Right lobe of liver (tissue), 6 donors: ENCODE measurements around the gene CHD8. TPM values are rescaled to one million over a fixed set of nuclear protein-coding genes. Genes with fewer than 3 reads are reported as not detected.
A peak's percentile ranks its signal among the peaks of the same experiment; 100 is the strongest.

Experiments used
- ATAC-seq, 4 donors: fragments of 200-7000 bp; cut with Tn5 transposase; one replicate each; pipeline ENCODE4 v1.9.1; 2020; ENCODE audit warnings: mild to moderate bottlenecking in 4 of 4, moderate library complexity in 4 of 4
- DNase-seq, 3 donors: peaks; one replicate each; pipeline ENCODE4 v3.0.0-alpha.2; 2020
- H3K27ac ChIP-seq, 3 donors: fragments of 200-600 bp; one replicate each; pipeline ENCODE4 v1.8.0; 2022
- H3K27me3 ChIP-seq, 2 donors: fragments of 200-600 bp; one replicate each; pipeline ENCODE4 v1.8.0; 2022
- H3K36me3 ChIP-seq, 4 donors: fragments of 200-600 bp; sonication (generic) in 1 of 4; one replicate each; pipeline versions ENCODE4 v1.5.1 to v1.8.0; 2017 to 2022; ENCODE audit warnings: control low read depth in 1 of 4
- H3K4me1 ChIP-seq, 4 donors: fragments of 200-600 bp; sonication (generic) in 1 of 4; one replicate each; pipeline versions ENCODE4 v1.5.1 to v1.8.0; 2017 to 2022; ENCODE audit warnings: control low read depth in 1 of 4
- H3K4me3 ChIP-seq, 3 donors: fragments of 200-600 bp; one replicate each; pipeline ENCODE4 v1.8.0; 2022
- H3K9me3 ChIP-seq, 4 donors: fragments of 200-600 bp; sonication (generic) in 1 of 4; one replicate each; pipeline versions ENCODE4 v1.5.1 to v1.8.0; 2017 to 2022; ENCODE audit warnings: control low read depth in 1 of 4
- POLR2A ChIP-seq: fragments of 450-650 bp; IDR thresholded peaks from one replicate; pipeline ENCODE4 v1.6.1; 2017; ENCODE audit warnings: antibody characterized with exemption, mild to moderate bottlenecking
- WGBS: methylation state at CpG from one replicate; pipeline ENCODE4 v1.1.6; 2018; ENCODE audit warnings: low coverage, low lambda C conversion rate; ENCODE audit not compliant: insufficient coverage; ENCODE audit errors: missing lambda C conversion rate; 5-methylcytosine and 5-hydroxymethylcytosine counted together
- intact Hi-C, 2 donors: fragments of 100-400 bp; cut with DNase I; formaldehyde crosslinking; loops; one replicate each; pipeline versions ENCODE4 v1.11.2 to v1.14.1; 2022
- total RNA-seq, 6 experiments: library from RNA; depleted of rRNA in 2 of 6; stranded (reverse); fragments of >200 nt in 2 of 6; fragmentation: NEBNext Ultra II Directional in 3 of 6; extraction: Animal tissue kit (Norgen Biotek cat#: 25700) in 3 of 6; gene quantifications; one replicate each; pipeline versions ENCODE4 v1.1.0 to v1.2.4, GENCODE V29; 2016 to 2023
- TF ChIP-seq, protein P1 (sequence below), 4 donors: fragments of 200-600 bp in 3 of 4; fragments of 450-650 bp in 1 of 4; IDR thresholded peaks; one replicate each; pipeline versions ENCODE4 v1.5.1 to v1.8.0; 2016 to 2022; ENCODE audit warnings: antibody characterized with exemption in 4 of 4, mild to moderate bottlenecking in 2 of 4
- donor health status: DM: no; HTN: yes; CAD: no.
- donor health status: DM: no; HTN: no; CAD: no.
- donor health status: DM: no; HTN: no; CAD: no.
- donor health status: DM: no; HTN: yes; CAD: no.
- donor health status: DM: no; HTN: yes; CAD: no.

Gene CHD8
- total RNA-seq, 6 experiments from 2014 or later, result 20.5 to 28.3 (median 24.8) TPM

DNA sequence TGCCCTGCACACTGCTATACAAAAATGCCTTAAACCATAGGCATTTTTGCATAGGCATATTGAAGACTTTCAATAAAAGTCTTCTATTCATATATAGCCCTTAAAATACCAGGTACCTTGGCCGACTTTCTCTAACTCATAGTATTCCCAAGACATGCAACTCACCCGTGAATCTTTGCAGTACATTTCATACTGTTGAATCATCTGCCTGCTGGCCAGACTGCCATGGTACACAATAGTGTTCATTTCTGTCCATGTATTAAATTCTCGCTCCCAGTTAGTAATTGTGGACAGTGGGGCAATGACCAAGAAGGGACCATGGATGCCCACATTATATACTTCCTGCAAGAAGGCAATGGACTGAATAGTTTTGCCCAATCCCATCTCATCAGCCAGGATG is 47.8 kb downstream of the CHD8 start:
- ATAC-seq (no peak), DNase-seq (no peak)
- Histone ChIP-seq H3K9me3 (no peaks in the 10 kb centered on the region), H3K27me3 (no peaks in the 10 kb centered on the region), H3K36me3 (peaks cover 5 to 100% (median 53%) of the 10 kb centered on the region in 4 donors), H3K27ac (no peak overlapping the region), H3K4me3 (no peak overlapping the region), H3K4me1 (no peaks in the 10 kb centered on the region)
- intact Hi-C loops, result no loop called here
- TF ChIP-seq, protein P1, sequence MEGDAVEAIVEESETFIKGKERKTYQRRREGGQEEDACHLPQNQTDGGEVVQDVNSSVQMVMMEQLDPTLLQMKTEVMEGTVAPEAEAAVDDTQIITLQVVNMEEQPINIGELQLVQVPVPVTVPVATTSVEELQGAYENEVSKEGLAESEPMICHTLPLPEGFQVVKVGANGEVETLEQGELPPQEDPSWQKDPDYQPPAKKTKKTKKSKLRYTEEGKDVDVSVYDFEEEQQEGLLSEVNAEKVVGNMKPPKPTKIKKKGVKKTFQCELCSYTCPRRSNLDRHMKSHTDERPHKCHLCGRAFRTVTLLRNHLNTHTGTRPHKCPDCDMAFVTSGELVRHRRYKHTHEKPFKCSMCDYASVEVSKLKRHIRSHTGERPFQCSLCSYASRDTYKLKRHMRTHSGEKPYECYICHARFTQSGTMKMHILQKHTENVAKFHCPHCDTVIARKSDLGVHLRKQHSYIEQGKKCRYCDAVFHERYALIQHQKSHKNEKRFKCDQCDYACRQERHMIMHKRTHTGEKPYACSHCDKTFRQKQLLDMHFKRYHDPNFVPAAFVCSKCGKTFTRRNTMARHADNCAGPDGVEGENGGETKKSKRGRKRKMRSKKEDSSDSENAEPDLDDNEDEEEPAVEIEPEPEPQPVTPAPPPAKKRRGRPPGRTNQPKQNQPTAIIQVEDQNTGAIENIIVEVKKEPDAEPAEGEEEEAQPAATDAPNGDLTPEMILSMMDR (IDR thresholded peaks at IDR 0.05), result no peak
- no peak for TF ChIP-seq POLR2A
- 86% methylated on average over 3 of the region's 3 CpGs for WGBS

DNA sequence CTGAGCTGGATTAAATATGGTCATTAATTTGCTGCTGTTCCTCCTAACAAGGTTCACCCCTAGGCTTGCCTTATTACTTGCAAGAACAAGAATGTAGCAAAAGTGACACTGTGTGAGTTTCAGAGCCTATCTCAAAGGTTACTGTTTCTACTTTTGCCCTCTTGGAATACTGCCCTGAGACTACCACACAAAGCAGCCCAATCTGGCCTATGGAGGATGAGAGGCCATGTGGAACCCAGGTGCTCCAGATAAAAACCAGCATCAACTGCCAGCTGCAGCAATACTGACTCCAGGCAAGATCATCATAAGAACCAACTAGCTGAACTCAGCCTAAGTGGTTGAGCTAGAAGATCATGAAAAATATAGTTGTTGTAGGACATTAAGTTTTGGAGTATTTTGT is 49.7 kb downstream of the CHD8 start:
- DNase-seq (no peak), ATAC-seq (peak in 2 of 4 donors; percentile 28 to 57)
- Histone ChIP-seq H3K27ac (no peak overlapping the region), H3K27me3 (no peaks in the 10 kb centered on the region), H3K4me3 (no peak overlapping the region), H3K36me3 (peaks cover 9 to 100% (median 57%) of the 10 kb centered on the region in 4 donors), H3K4me1 (no peaks in the 10 kb centered on the region), H3K9me3 (no peaks in the 10 kb centered on the region)
- no peak for TF ChIP-seq POLR2A
- TF ChIP-seq, protein P1 (IDR thresholded peaks at IDR 0.05), result no peak
- intact Hi-C loops, result no loop called here

DNA sequence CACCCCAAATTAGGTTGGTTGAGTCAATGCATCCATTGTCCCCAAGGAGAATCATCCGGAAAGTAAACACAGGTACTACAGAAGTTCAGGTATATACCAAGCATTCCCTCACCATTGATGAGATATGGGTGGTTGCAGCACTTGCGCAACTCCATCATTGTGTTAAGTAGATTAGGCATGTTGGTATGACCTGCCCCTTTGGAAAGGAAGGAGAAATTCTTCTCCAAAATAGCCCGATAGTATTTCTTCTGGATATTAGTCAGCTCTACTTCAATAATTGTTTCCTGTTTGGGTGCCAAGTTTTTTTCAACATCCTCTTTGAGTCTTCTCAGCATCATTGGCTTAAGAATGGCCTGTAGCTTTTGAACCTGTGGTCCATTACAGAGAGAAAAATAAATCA is 50.8 kb downstream of the CHD8 start:
- Histone ChIP-seq H3K27me3 (no peaks in the 10 kb centered on the region), H3K9me3 (no peaks in the 10 kb centered on the region), H3K36me3 (peaks cover 9 to 100% (median 63%) of the 10 kb centered on the region in 4 donors), H3K4me3 (no peak overlapping the region), H3K4me1 (no peaks in the 10 kb centered on the region), H3K27ac (no peak overlapping the region)
- TF ChIP-seq, protein P1 (IDR thresholded peaks at IDR 0.05), result no peak
- intact Hi-C loops, result no loop called here
- WGBS, result 68% methylated on average over 3 of the region's 3 CpGs
- ATAC-seq (no peak), DNase-seq (no peak)

DNA sequence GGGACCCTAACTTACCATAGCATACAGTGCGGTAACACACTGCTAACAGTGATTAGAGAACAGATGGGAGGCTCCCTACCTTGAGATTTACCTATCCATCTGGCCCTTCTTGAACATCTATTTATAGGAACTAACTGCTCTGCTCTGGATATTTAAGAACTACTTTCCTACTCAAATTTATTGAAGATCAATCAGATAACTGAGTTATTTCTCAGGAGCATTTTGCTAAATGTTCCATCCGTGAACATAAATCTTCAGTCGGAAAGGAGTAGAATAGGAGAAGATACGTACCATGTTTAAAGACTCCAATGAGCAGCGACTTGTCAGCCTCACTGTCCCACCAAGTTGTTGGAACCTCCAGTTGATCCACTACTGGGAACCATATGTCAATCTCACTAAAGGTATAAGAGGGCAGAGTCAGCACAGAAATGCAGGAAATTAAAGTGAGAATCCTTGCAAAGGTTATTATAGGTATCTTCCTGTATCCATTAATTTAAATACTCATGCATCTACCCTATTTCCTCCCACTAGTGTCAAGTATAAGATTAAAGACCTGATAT is 56.5 kb downstream of the CHD8 start:
- intact Hi-C loops, result loop anchor here in 1 of 2 donors (10.0 kb wide), 1 partner anchor 165 kb away; no protein-coding TSS in a partner anchor
- TF ChIP-seq POLR2A, result no peak
- TF ChIP-seq, protein P1 (IDR thresholded peaks at IDR 0.05), result no peak
- Histone ChIP-seq H3K9me3 (no peaks in the 10 kb centered on the region), H3K4me3 (no peak overlapping the region), H3K36me3 (peaks cover 19 to 100% (median 71%) of the 10 kb centered on the region in 4 donors), H3K4me1 (no peaks in the 10 kb centered on the region), H3K27me3 (no peaks in the 10 kb centered on the region), H3K27ac (no peak overlapping the region)
- ATAC-seq, result no peak
- DNase-seq, result no peak
- 89% methylated on average over 5 of the region's 5 CpGs for WGBS
